GM19395 (cell line): ENCODE measurements around the gene HAND2.

ENCODE experiments used
- ATAC-seq: cut with Tn5 transposase; IDR thresholded peaks from one replicate; pipeline ENCODE4 v1.9.1; 2021; ENCODE audit warnings: mild to moderate bottlenecking, moderate library complexity; ENCODE audit not compliant: unreplicated experiment

The HAND2 gene

DNA sequence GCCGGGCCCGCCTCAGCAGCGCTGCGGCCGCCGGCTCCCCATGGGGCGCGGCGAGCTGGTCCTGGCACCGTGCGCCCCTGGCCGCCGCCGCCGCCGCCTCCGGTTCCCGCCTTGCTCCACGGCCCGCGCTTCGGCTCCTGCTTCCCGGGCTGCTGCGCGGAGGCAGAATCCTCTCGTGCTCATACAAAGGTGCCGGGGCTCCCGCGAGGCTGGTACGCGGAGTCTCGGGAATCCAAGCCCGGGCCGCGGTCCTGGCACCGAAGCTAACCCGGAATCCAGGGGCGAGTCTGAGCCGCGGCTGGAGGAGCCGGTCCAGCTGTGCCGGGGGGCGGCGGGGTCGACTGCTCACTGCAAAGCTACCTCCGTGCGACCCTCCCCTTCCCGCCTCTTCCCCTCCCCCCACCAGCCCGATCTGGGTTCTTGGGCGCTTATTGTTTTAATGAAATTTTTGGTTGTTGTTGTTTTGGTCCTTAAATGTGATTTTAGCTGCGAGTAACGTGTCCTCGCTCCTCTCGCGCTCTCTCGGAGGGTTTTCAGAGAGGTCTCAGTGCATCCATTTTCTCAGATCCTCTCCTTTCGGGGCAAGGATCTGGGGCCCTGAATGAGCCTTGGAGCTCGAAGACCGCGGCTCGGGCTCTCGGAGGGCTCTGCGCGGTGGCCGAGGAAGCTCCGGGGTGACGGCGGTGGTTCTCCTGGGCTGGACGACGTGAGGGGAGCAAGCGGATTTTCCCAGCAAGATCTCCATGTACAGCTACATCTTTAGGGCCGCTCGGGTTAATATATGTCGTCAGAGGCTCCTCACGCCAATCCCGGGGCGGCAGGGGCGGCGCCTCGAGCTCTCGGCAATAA is at the start of gene HAND2:
Gene HAND2, minus strand, starts transcription at position 753 of the 849 bp plus-strand sequence. CDS start 940 bp downstream, outside the sequence.
- no peak for ATAC-seq

DNA sequence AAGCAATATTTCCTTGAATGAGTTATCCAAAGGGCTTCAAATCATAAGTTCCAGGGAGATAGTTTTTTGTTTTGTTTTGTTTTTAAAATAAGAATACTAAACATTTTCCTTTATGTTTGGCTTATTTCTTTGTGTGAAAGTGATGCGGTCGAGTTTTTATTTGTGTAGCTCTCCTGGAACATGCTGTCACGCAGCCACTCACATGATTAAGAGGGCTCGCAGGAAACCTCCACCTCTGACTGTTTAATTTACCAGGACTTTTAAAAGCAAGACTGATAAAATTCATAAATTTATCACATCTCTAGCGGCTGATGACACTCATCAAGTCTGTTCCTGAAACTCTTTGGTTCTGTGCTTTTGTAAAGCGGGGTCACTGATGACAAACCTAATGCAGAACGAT is 48.9 kb upstream of the HAND2 start:
- no peak for ATAC-seq

DNA sequence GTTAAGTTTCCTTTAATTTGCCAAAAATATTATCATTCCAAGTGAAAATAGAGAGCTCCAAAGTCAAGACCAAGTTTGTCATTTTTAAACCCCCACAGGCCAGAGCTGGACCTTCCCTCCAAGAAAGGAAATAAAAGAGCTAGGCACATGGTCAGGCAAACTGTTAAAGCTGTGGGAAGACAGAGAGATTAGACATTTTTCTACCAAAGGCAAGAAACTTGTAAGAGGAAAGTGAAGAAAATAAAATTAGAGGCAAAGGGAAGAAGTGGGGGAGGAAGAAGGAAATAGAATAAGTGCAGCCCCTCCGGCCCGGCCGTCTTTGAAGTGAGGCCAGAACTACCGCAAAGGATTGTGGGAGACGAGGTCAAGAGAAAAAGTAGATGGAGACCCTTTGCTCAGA is 47.9 kb upstream of the HAND2 start:
- ATAC-seq: no peak

DNA sequence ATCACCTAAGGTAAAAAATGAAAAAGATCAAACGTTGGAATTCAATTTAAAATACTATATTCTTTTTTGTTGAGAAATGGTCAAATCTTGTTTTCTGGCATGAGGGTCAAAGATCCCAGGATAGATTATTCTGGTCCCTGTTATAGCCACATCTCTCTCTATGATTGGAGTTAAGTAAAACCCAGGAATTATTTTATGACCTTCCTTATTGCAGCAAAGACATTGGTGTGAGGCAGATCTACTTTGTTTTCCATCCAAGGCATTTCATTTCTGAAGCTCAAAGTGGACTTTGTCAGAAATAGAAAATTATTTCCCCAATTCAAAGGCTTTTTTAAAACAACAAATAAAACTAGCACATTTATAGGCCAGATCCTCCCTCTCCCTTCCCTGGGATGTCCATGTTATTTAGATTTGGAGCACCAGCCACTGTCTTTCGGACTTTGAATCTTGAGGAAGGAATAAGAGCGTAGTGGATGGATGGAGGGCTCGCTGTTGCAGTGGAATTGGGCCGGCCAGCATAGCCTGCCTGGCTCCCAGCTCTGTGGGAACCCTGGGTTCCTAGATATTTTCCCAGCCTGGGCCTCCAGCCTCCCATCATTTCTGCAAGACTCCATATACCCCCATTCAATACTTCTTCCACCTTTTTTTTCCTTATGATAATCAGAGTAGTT is 45.6 kb upstream of the HAND2 start:
- ATAC-seq: no peak

DNA sequence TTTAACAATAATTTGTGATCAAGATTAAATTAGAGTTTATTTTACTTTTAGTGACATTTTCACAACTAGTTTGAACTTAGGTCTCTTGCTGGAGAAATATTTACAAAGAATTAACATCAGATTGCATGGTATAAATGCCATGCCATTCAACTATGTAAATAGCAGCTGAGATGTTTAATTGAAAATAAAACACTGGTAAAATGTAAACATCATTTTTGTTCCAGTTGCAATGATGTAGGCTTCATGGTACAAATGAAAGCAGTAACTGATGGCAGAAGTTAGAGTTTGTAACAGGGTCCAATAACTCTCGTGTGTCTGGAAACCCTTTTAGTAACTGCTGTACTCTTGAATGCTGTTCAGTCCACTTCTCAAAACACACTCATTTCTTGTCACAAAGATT is 43.7 kb upstream of the HAND2 start:
- ATAC-seq: no peak

DNA sequence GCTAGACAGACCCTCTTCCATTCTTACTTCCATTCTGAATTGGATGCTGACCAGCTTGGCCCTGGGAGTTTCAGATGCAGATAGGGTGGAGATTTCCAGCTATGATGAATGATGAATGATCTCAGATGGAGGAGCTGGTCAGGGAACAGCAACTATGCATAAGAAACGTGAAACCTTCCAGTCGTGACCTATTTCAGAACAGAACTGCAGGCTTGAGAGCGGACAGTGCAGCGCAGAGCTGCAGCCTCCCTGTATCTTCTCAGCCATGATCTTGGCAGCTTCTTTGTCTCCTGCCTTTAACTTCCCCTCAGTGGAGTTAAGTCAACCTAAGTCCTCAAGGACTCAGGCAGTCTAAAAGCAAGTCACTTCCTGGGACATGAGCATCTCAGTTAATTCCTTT is 43.3 kb upstream of the HAND2 start:
- ATAC-seq: no peak

DNA sequence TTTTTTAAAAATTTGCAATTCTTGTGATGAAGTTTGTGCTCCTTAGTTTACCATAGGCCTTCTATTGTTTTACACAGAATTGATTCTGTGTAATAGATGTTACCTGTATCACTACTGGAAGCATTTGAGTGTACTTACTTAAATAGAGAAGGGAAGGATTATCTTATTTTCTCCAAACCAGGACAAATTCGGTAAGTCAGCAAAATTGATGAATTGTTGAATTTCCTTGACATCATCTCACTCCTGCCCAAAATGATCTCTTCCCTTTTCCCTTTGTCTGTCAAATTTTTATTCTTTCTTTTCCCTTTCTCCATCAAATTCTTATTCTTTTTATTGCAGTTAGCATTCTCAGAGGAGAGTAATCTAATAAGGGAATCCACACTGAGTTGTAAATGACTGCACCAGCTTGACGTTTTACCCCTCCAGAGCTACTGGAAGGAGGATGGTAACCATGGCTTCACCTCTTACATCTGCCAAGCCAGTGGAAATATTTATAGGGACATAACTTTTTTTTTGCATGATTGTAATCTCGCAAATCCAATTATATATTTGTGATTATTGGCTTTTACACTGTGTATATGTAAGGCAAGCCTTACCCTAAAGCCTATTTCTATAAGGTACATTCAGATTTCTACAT is 42.6 kb upstream of the HAND2 start:
- ATAC-seq: no peak

DNA sequence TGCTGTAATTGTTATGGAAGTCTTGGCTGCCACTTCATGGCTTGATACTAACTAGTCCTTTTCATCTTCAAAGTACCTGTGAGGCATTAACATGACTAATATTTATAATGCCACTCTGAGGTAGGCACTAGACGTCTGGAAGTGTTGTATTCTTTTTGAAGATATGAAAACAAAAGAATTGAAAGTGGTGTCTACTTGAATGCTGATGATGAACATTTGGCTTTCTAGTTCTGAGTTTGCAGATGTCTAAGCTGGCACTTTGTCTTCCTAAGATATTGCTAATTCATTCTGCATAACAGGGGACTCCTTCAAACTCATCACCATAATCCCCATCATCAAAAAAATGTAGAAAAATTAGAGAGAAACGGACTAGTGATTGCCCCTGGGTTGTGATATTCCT is 41.6 kb upstream of the HAND2 start:
- ATAC-seq: no peak

DNA sequence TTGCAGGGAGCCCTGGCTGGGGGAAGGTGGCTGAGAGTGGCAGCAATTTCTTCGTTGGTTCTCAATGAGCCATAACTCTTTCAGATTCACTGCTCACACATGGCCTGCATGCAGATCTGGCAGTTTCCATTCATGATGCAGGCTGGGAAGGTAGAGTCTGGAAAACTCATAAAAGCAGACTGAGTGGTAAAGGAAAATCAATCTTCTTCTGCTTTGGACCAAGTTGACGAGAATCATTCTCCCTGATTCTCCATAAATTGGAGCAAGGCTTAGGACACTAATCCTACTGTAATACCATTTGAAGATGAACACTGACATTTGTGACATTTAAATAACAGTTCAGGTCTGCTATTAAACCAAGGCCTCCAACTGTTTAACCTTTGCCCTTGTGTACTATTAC is 35.3 kb upstream of the HAND2 start:
- ATAC-seq: no peak

DNA sequence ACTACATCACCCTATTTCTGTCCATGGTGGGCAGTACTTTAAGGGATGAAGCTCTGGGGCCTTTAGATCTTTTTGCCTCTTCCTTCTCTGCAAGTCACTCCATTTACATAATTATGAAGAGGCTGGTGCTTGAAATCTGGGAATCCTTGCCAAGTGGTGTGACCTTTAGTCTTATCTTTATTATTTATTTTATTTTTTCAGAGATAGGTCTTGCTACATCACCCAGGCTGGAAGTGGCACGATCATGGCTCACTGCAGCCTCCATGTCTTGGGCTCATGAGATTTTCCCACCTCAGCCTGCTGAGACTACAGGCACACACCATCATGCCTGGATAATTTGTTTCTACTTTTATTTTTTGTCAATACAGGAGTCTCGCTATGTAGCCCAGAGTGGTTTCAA is 34.4 kb upstream of the HAND2 start:
- no peak for ATAC-seq

DNA sequence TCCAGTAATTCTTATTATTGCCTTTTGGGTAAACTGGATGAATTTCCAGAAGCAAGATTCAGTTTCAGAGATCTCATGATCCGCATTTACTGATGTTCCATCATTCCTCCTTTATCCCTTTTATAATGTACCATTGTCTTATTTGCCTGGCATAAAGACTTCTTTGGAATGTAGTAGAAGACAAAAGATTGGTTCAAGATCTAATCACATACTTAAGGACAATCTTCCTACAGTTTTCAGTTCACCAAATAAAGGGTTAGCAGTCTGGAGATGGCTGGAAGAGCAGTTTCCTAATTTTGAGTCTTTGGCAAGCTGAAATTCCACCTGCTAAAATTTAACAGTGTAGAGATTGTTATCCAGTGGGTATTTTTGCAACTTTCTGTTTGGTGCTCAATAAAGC is 30.9 kb upstream of the HAND2 start:
- no peak for ATAC-seq

DNA sequence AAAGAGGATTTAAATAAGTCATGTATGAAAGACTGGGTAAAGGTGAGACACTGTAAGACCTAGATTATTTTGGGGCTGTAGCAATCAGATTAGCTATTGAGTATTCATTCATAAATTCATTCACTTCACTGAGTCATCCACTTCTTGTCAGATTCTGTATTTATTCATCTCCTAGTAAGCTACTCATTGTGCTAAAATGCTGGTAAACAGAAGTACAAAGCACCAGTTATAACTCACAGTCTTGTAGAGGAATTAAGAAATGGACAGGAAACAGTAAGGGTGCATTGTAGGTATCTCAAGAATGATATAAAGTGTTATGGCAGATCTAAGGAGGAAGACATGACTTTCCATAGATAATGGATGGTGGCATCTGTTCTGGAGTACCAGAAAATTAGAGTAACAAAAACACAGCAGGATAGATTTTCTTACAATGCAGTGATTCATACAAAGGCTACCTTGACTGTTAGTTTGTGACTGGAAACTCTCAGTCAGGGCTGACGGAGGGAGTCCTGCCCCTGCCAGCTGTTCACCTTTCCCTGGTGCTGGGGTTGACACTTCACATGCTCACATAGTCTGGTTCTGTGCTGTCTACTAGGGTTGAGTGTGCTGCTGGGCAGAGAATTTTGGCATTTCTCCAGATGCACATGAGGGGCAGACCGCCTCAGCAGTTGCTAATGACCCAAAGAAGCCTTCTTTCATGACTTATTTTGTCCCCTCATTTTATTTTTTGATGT is 26.5 kb upstream of the HAND2 start:
- ATAC-seq: no peak

DNA sequence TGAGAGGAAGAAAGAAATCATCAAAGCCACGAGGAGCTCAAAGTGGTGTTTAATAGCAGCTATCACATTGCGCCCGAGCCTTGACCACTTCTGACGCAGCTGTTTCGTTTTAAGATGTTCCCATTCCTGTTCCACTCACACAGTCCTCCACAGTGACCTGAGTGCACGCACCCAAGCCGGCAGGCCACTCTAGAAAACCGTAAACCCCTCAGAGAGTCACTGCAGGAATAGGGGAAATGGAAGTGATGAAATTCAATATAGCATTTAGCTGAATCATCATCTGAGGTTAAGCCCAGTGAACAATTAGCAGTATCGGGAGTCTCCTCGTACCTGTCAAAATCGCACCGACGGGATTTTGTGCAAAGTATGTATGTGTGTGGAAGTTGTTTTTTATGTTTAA is 17.9 kb upstream of the HAND2 start:
- ATAC-seq: no peak

DNA sequence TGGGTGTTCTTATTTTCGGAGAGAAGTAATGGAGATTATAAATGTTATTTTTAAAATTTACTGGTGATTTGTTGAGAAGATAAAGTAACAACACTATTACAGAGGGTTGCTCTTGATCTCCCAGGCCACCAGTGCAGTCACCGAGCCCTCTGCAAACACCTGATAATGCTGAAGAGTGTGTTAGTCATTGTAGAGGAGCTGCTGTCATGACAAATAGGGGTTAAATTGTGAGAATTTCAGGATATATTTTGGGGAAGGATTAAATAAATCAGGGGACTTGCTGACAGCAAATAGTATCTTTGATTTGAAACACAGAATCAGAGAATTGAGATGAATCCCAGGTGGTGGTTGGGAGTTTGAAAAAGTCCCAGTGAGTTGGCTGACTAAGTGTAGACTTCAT is 16.7 kb upstream of the HAND2 start:
- no peak for ATAC-seq

DNA sequence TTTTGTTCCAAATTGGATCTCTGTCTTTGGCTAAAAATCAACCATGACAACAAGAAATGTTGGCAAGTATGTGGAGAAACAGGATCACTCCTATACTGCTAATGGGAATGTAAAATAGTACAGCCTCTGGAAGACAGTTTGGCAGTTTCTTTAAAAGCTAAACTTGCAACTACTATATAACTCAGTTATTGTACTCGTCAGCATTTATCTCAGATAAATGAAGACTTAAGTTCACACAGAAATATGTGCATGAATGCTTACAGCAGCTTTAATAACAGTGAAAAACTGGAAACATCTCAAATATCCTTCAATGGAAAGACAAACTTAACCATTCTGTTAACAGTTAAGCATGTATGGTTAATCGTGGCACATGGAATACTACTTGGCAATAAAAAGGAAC is 15.4 kb upstream of the HAND2 start:
- no peak for ATAC-seq

DNA sequence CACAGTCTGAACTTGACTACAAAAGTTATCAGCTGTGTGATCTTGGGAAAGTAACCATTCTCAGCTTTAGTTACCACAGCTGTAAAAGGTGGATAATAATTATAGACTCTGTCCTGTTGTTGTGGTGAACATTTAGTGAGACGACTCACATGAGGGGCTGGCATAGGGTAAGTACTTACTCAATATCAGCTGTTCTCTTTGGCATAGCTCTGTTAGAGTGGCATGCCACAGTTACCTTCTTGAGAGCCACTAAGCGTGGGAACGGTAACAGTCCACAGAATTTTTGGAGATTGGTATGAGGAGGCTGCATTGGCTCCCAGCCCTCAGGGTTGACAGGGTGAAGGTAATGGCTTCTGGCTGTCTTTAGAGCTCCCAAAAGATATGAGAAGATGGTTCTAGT is 13.2 kb upstream of the HAND2 start:
- ATAC-seq: no peak

DNA sequence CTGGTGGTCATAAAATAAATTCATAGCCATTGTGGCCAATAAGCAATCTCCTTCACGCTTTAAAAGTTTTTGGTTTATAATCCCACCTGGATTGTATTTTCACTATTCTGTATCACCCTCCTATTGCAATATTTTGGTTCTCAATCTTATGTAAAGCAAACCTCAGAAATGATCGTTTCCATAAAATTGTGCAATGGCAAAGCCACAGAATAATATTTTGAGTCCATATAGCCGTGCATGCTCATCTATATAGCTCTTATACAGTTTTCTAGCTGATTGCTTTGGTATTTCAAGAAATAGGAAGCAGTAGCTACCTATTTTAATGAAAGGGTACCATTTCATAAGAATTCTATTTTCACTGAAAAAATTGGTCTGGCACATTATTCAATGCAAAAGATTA is 10.0 kb upstream of the HAND2 start:
- no peak for ATAC-seq

DNA sequence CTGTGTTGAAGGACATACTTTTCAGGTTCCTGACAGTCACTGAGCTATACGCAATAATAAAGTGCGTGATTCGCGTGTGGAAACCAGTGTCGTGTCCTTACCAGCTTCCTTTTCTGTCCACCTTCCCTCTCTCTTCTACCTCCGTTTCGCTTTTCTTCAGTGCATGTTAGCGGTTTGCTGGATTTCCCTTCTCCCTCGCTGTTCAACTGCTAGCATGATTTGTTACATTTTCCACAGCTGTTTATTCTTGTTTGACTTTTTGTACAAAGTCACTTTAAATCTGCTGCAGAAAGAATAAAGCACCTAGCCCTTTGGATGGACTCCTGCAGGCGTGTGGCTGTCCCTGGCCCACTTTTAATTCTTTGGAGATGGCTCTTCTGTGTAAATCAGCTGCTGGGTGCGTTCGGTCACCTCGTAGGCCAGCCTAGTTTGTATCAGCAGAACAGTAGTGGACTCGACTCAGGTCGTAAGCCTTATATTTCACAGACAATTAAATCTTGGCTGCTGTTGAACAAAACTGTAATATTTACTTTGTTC is 8.9 kb upstream of the HAND2 start:
- no peak for ATAC-seq

DNA sequence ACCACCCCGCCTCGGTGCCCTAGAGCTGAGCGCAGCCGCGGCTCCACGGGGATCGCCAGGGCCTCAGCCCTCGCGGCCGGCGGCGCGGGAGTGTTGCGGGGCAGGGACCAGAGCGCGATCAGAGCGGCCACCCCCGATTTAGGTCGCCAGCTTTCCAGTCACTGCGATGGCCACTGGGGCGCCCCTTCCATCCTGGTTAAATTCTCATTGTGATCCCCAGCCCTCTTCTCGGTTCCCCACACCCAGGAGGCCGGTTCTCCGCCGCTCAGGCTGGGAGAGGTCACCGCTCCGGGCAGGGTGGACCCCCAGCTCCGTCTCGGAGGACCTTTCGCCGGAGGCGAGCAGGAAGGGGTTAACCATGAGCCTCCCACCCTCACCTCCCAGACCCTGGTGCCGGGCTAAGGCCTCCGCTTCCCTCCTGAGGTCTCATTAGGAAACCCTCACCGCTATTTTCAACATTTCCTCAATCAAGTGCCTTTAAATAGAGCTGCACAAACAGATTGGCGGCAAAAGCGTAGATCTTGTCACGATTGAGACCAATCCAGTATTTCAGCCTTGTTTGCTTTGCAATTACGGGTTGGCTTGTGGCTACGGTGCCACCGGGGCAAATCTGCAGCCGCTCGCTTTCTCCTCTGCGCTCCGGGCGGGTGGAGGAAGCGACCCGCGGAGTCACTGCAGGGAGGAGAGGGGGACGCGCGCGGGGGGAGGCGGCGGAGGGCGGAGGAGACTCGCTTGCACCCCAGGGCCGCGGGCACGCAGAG is 8.3 kb upstream of the HAND2 start:
- ATAC-seq: no peak

DNA sequence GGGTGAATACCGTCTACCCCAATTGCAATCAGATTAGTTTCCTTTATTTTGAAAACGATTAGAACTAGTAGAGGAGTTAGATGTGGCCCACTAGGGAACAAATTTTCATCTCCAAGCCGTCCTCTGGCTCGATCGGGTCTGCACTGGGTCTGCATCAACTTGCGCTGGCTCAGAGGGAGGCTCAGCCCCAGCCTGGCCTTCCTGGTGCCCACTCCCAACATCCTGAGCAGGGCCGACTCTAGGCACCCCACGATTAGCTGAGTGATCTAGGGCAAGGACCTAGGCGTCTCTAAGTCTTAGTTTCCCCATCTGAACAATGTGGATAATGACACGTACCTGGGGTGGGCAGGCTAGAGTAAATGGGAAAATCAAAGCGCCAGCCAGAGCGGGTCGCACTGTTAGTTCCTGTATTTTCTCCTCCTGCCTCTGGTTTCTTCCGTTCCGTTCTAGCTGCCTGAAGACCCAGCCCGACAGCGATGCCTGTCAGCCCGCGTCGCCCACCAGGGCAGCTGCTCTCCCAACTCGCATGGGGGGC is 7.7 kb upstream of the HAND2 start:
- no peak for ATAC-seq
